Lung (tissue), 12 donors: ENCODE results near the gene ERFE. TPM values are rescaled to one million over a fixed set of nuclear protein-coding genes. Genes with fewer than 3 reads are reported as not detected.

ENCODE experiments used
- ATAC-seq: fragments of 200-7000 bp; cut with Tn5 transposase; one replicate; pipeline ENCODE4 v1.9.1; 2020; ENCODE audit warnings: moderate number of reproducible peaks; ENCODE audit not compliant: insufficient read depth, low FRiP score
- DNase-seq, 3 donors: peaks; one replicate each; pipeline ENCODE4 v3.0.0-alpha.2; 2013 to 2017
- H3K27ac ChIP-seq, 2 donors: one replicate each; pipeline ENCODE4 v1.5.1; 2013; ENCODE audit warnings: mild to moderate bottlenecking in 2 of 2, moderate library complexity in 2 of 2, control low read depth in 1 of 2, inconsistent platforms in 1 of 2, low read depth in 1 of 2, low read length in 1 of 2
- H3K27me3 ChIP-seq, 3 donors: one replicate each; pipeline ENCODE4 v1.5.1; 2013; ENCODE audit warnings: low read length in 2 of 3; ENCODE audit not compliant: control insufficient read depth in 3 of 3, insufficient read depth in 3 of 3
- H3K36me3 ChIP-seq, 4 donors: one replicate each; pipeline ENCODE4 v1.5.1; 2013; ENCODE audit warnings: low read length in 4 of 4, mild to moderate bottlenecking in 1 of 4, moderate library complexity in 1 of 4; ENCODE audit not compliant: control insufficient read depth in 4 of 4, insufficient read depth in 4 of 4
- H3K4me1 ChIP-seq, 5 donors: one replicate each; pipeline ENCODE4 v1.5.1; 2013; ENCODE audit warnings: low read length in 5 of 5, mild to moderate bottlenecking in 2 of 5, moderate library complexity in 1 of 5; ENCODE audit not compliant: control insufficient read depth in 5 of 5, insufficient read depth in 5 of 5
- H3K4me3 ChIP-seq: one replicate; pipeline ENCODE4 v1.5.1; 2013; ENCODE audit warnings: mild to moderate bottlenecking, control low read depth, moderate library complexity
- H3K9ac ChIP-seq, 2 donors: one replicate each; pipeline ENCODE4 v1.5.1; 2013; ENCODE audit warnings: low read length in 2 of 2, control low read depth in 1 of 2; ENCODE audit not compliant: insufficient read depth in 1 of 2
- H3K9me3 ChIP-seq, 4 donors: one replicate each; pipeline ENCODE4 v1.5.1; 2013; ENCODE audit warnings: low read length in 3 of 4, mild to moderate bottlenecking in 1 of 4, moderate library complexity in 1 of 4; ENCODE audit not compliant: control insufficient read depth in 4 of 4, insufficient read depth in 3 of 4
- CTCF ChIP-seq: IDR thresholded peaks from 2 replicates; pipeline ENCODE4 v1.5.1; 2012; ENCODE audit warnings: mild to moderate bottlenecking; ENCODE audit errors: control extremely low read depth, extremely low read depth
- WGBS, 2 donors: extraction: QIAGEN DNeasy Blood & Tissue Kit; methylation state at CpG; one replicate each; pipeline ENCODE4 v1.1.7; 2013; 5-methylcytosine and 5-hydroxymethylcytosine counted together
- polyA plus RNA-seq, 2 donors: library from polyadenylated mRNA; stranded (reverse); fragments of 200-250 nt; gene quantifications; one replicate each; pipeline ENCODE4 v1.2.1, GENCODE V29; 2013
- total RNA-seq, 2 donors: library from RNA; depleted of rRNA in 1 of 2; stranded (reverse); fragments of >200 nt in 1 of 2; gene quantifications; one replicate each; pipeline ENCODE4 v1.2.1, GENCODE V29; 2014 to 2021
- donor health status: control.
- donor health status: control.
- donor health status: Bipolar disorder and iron deficiency.
- donor health status: healthy.
- donor health status: DM: yes; HTN: yes; CAD: no.

The ERFE gene
- total and polyA plus RNA-seq, 4 donors, result 0.52 to 0.54 (median 0.54) TPM; not detected in 1

GRCh38 chr2:238176613-238177012, 17.8 kb downstream of the ERFE start:
- Histone ChIP-seq H3K9ac (no peak overlapping the region), H3K4me3 (no peak overlapping the region), H3K27me3 (no peaks in the 10 kb centered on the region), H3K9me3 (no peaks in the 10 kb centered on the region), H3K27ac (no peak overlapping the region), H3K4me1 (peaks cover 0 to 2% (median 0%) of the 10 kb centered on the region in 5 donors), H3K36me3 (peaks cover 43 to 60% (median 53%) of the 10 kb centered on the region in 4 donors)
- TF ChIP-seq CTCF, result no peak
- DNase-seq (peak in 2 of 3 donors; percentile 56 to 74), ATAC-seq (no peak)

- Histone ChIP-seq H3K9me3 (no peaks in the 10 kb centered on the region), H3K4me3 (no peak overlapping the region), H3K27ac (no peak overlapping the region), H3K4me1 (no peaks in the 10 kb centered on the region), H3K36me3 (peaks cover 48 to 69% (median 57%) of the 10 kb centered on the region in 4 donors), H3K27me3 (no peaks in the 10 kb centered on the region), H3K9ac (no peak overlapping the region)
- DNase-seq (no peak), ATAC-seq (no peak)
- no peak for TF ChIP-seq CTCF
- 91 to 96% methylated on average over 5 of the region's 5 CpGs for WGBS, 2 donors
Measured at GRCh38 chr2:238180554-238180953, 21.8 kb downstream of the ERFE start.

GRCh38 chr2:238182362-238182761, 23.6 kb downstream of the ERFE start:
- ATAC-seq (no peak), DNase-seq (no peak)
- H3K9me3 ChIP-seq, result no peaks in the 10 kb centered on the region
- H3K9ac ChIP-seq, result no peak overlapping the region
- H3K36me3 ChIP-seq, result peaks cover 53 to 64% (median 61%) of the 10 kb centered on the region in 4 donors
- H3K4me1 ChIP-seq, result no peaks in the 10 kb centered on the region
- H3K27ac ChIP-seq, result no peak overlapping the region
- TF ChIP-seq CTCF, result no peak
- H3K4me3 ChIP-seq, result no peak overlapping the region
- H3K27me3 ChIP-seq, result no peaks in the 10 kb centered on the region
- 83 to 93% methylated on average over 6 of the region's 6 CpGs for WGBS, 2 donors

GRCh38 chr2:238183821-238184220, 25.1 kb downstream of the ERFE start:
- H3K27me3 ChIP-seq, result no peaks in the 10 kb centered on the region

More at GRCh38 chr2:238183821-238184220, 25.1 kb downstream of the ERFE start:
- no peak for DNase-seq
- Histone ChIP-seq H3K9me3 (no peaks in the 10 kb centered on the region), H3K36me3 (peaks cover 60 to 71% (median 64%) of the 10 kb centered on the region in 4 donors), H3K27ac (no peak overlapping the region), H3K4me1 (no peaks in the 10 kb centered on the region), H3K4me3 (no peak overlapping the region), H3K9ac (no peak overlapping the region)
- ATAC-seq, result no peak
- no peak for TF ChIP-seq CTCF
- 88 to 91% methylated on average over 4 of the region's 4 CpGs for WGBS, 2 donors
